HG02610 (cell line): Measurements from ENCODE around the gene STX18.

Experiments used
- ATAC-seq: cut with Tn5 transposase; IDR thresholded peaks from one replicate; pipeline ENCODE4 v1.9.1; 2021; ENCODE audit warnings: mild to moderate bottlenecking, moderate library complexity; ENCODE audit not compliant: unreplicated experiment

Gene STX18

DNA sequence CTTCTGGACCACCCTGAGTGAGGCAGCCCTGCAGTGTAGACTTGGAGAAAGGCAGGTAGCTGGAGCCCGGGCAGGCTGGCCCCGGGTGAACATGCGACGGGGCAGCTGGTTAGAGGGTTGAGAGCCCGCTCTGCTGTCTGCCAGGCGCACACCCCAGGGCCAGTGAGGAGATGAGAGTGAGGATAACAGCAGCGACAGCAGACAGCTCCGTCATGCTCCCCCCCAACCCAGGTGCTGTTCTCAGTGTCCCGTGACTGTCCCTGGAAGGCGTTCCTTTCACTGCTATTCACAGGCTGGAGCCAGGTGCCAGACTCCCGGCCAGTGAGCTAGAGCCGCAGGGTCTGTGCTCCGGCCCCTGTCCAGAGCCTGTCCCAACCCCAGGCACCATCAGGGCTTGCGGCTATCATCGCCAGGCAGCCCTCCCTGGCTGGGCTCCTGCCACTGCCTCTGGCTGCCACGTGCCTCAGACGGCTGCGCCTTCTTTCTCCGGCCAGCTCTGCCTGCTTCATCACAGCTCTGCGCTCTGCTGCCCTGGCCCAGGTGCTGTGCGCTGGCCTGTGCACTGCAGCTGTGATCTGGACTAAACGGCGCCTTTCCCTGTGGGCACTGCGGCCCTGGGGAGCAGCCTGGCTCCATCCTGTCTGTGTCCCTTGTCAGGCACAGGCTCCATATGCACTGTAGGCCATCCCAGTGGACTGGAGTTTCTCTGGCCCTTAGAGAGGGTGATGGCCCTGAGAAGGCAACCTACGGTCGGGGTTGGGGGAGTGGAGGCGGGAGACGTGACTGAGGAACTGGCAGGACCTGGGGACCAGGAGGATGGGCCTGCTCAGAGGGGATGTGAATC, 135.2 kb downstream of the STX18 start:
- ATAC-seq = no peak

DNA sequence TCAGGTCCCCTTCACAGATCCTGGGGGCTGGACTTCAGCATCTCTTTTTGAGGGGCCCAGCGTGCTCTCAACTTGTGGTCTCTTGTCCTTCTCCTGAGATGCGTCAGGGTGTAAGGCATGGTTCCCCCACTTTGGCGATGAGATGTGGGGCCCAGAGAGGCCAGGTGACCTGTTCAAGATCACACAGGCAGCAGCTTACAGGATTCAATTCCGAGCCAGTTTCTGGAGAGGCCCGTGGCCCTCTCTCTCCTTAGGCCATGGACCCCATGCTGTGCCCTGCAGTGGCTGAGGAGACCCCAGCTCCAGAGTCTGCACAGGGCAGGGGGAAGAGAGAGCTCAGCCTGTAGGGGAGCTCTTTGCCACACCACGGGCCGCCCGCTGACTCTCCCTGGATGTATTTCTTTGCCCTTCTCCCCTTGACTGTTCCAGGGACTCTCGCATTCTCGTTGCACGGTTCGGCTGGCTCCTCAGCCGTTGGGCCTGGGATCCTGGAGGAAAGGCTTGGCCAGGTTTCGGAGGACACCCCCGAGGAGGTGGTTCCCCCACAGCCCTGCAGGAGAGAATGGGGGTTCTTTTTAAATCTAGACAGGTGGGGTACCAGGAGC, 136.4 kb downstream of the STX18 start:
- no peak for ATAC-seq

- no peak for ATAC-seq
Observed at GRCh38 chr4:4402966-4403365, 138.9 kb downstream of the STX18 start.

DNA sequence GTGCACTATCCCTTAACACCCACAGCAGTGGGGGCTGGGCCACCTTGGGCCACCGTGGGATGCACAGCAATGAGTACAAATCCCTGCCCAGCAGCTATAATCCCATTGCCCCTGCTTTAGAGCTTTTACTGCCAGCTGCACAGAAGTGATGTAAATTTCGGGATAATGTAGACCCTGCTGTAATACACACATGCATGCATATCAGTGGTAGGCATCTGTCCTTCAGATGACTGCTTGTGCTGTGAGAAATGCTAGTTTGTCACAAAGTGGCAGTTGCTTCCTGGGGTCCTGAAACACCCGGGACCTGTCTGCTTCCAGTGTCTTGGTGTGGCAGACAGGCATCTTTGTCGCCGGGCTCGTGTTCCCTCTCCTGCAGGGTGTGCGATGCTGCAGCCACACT, 140.8 kb downstream of the STX18 start:
- no peak for ATAC-seq

DNA sequence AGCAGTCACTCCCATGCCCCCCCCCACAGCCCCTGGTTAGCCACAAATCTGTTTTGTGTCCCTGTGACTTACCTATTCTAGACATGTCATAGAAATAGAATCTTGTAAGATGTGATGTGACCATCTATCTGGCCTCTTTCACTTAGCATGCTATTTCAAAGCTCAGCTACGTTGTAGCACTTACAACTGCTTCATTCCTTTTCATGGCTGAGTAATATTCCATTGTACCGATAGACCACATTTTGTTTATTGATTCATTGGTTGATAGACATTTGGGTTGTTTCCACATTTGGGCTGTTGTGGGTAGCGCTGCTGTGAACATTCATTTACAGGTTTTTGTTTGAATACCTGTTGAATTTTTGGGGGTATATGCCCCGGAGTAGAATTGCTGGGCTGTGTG, 143.4 kb downstream of the STX18 start:
- no peak for ATAC-seq

DNA sequence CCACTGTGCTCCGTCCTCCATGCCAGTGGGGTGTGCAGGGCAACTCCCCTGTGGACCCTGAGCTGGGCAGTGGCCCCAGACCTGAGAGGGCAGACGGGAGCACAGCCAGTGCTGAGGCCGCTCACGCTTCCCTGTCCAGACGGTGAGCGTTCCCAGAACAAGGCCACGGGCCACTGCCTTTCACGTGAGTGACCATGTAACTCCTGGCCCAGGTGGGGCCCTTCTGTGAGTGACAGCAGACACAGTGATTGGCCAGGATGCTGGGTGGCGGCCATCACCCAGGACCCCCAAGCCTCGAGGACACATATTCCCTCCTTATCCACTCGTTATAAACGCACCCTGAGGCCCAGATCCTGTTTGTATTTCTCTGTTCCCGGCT, 144.4 kb downstream of the STX18 start:
- no peak for ATAC-seq

DNA sequence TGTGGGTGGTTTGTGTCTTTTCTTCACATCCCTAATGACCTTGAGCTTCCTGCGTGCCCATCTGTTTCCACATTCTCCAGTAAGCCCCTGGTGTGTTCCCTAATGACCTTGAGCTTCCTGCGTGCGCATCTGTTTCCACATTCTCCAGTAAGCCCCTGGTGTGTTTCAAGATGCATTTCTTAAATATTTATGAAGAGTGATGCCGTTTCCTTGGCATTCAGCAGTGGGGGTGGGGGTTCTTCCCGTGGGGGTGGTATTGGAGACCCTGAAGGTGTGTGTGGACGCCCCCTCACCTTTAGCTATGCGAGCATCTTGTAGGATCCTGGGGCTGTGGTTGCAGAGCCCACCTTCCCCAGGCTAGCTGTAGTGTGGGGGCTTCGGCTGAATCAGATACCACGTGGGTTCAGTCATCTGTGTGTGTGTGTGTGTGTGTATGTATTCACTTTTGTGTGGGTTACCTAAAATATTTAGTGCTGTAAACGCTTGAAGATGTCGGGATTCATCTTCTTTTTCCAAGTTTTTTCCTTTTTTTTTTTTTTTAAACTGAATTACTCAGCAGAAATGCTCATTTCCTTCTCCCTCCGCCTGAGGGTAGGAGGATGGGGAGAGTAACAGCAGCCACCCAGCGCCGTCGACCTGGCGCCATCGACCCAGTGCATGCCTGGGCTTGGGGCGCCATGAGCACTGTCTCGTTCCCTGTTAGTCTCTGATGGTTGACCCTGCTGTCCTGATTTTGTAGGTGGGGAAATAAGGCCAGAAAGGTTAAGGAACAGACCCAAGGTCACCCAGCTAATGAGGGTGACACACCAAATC, 145.0 kb downstream of the STX18 start:
- no peak for ATAC-seq

DNA sequence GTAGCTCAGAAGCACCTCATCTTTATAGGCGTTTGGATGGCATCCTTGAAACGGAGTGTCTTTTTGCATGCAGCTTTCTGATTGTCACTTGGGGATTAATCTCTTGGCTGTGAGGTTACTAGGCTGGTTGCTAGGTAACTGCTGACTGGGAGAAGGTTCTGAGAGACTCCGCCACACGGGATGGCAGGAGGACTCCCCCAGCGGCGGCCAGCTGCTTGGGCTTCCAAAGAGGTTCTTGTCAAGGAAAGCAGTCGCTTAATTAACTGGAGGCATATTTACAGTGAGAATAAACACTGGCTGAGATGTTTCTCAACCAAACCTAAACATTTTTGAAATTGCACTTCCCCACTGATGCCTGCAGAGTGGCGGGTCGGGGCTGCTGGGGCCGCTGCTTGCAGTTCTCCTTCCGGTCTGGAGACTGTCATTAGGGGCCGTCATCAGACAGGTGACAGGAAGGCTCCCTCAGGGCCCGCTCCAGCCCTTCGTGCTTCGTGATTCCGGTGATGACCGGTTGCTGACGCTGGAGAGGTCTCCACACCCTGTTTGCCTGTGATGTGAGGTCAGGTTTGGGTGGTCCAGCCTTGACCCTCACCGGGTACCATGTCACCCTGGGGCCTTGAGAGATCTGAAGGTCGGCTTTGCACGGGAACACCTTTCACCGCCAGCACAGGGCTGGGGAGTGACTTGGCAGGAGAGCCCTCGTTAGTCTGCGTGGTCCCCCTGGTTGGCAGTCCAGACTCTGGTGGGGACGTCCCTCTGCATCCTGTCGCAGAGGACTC, 145.8 kb downstream of the STX18 start:
- no peak for ATAC-seq

GRCh38 chr4:4395371-4395770, 146.5 kb downstream of the STX18 start:
- no peak for ATAC-seq

- no peak for ATAC-seq
Observed at GRCh38 chr4:4394644-4395043, 147.2 kb downstream of the STX18 start.

DNA sequence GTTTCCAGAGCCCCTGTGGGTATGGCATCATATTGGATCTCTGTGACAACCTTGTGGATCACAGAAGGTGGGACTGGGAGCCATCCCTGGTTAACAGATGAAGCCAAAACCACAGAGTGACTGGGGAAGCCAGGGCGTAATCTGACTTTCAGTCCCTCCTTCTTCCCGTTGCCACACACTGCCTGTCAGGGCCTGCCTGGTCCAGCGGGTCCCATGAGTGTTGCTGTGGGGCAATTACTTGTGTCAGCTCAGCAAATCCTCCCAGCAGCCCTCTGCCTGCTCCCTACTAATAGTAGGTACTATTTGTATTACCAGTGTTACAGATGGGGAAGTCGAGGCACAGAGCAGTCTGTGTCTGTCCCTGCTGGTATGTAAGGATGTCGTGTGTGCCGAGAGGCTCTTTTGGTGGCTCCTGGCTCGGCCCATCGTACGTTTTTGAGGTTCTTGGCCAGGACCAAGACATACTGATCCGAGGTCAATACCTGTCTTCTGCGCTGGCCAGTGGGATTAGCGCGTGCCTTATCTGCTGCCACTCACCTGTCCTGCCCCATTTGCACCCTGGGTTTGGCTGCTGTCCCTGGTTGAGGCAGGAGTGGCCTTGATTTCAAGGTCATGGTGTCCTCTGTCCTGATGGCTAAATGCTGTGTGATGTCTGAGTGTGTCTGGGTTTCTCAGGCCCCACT, 149.2 kb downstream of the STX18 start:
- ATAC-seq = no peak

DNA sequence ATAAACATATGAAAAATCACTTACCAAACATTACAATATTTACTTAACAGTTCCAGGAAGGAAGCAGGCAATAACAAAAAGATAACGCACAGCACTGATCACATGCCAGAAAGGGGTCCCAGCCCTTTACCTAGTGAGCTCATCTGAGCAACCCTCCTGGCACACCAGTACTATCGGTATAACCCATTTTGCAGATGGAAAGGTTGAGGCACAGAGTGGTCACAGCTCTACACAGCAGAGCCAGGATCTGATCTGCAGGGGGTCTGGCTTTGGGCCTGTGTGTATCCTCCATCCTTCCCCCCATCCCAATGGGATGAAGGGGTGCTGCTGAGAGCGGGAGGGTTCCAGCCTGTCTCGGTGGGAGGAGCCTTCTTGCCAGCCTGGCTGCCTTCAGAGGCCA, 150.0 kb downstream of the STX18 start:
- ATAC-seq = no peak

- ATAC-seq = no peak
Observed at GRCh38 chr4:4390515-4391240, 151.2 kb downstream of the STX18 start.

DNA sequence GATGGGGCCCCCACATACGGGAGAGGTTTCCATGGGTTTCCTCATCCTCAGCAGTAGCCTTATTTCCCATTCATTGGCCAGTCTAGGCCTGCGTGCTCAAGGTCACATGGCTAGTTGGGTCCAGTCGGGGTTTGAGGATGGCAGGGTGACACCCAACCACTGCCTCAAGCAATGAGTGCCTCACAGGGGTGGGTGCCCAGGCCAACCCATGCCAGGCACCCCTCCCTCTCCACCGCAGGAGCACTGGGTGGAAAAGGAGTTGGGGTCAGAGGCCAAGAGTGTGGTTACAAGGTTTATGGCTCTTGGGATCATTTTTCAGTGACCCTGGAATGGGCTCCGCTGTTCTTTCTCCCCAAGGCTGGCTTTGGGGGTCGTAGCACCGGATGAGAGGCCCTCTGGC, 151.8 kb downstream of the STX18 start:
- ATAC-seq = no peak

- ATAC-seq = no peak
Observed at GRCh38 chr4:4388836-4389575, 152.8 kb downstream of the STX18 start.

- ATAC-seq = no peak
Observed at GRCh38 chr4:4388311-4388790, 153.5 kb downstream of the STX18 start.

DNA sequence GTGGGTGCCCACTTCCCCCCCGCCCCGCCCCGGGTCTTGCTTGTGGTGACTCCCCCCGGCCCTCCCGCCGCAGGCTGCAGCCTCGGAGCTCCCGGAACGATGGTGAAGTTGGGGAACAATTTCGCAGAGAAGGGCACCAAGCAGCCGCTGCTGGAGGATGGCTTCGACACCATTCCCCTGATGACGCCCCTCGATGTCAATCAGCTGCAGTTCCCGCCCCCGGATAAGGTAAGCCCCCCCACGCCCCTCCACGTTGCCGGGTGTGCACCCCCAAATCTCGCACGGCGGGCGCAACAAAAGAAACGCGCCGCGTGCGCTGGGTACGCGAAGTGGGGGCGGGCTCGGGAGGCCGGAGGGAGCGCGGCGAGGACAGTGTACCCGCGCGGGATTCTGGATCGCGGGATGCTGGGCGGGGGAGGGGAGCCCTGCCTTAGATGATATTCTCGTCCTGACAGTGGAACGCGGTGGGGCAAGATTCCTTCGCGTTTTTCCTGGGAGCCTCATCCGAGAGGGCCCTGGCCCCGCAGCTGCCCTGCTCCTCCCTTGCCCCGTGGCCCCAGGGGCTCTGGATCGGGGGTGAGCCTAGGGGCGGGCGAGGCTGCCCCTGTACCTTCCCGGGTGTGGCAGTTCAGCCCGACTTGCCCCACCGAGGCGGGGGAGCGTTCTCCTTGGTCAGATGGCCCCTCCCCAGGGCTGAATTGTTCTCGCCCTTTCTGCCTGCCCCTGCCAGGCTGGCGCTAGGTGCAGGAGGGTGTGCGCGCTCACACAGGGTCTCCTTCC, 154.1 kb downstream of the STX18 start:
- ATAC-seq = no peak

DNA sequence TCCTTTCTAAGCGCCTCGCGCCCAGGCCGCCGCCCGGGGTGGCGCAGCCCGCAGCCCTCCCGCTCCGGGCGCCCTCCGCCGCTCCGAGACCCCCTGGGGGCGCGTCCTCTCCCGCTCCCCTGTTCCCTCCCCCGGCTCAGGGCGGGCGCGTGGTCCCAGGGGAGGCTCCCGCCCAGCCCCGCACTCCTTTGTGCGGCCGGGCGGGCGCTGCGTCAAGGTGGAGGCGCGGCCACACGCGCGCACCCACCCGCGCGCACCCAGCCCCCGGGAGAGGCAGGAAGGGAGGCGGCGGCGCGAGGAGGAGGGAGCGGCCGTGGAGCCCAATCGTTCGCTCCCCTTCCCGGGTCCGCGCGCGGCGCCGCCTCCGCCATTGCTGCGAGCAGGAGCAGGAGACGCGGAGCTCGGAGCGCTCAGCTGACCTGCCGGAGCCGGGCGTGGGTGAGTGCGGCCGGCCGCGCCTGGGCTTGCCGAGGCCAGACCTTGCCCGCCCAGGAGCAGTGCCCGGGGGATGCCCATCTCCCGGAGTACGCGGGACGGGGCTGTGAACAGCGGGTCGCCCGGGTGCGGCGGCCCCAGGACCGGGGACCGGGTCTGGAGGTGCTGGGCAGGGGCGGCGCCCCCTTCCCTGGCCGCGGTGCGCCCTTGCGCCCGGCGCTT, 155.0 kb downstream of the STX18 start, which contains the start of gene NSG1:
NSG1 (plus strand) TSS at position 367 of the 657 bp plus-strand sequence. CDS start 528 bp downstream, outside the sequence.
- ATAC-seq = no peak
